Measurements from ENCODE around the gene STXBP5L.
A peak's percentile ranks its signal among the peaks of the same experiment; 100 is the strongest.

STXBP5L gene

GRCh38 chr3:120928991-120929390 is 21.0 kb downstream of the STXBP5L start:
- no peak for TF ChIP-seq CTCF (IDR thresholded peaks at IDR 0.05; ENCODE audit: low read length, missing control alignments)
- H3K4me3 ChIP-seq (replicated peaks; ENCODE audit: low read depth, low read length), result no peak overlapping the region
- peak; percentile 31 for DNase-seq (ENCODE audit: low read depth)

GRCh38 chr3:120931593-120931992 is 23.6 kb downstream of the STXBP5L start:
- TF ChIP-seq CTCF (IDR thresholded peaks at IDR 0.05; ENCODE audit: low read length, missing control alignments), result no peak
- DNase-seq (ENCODE audit: low read depth), result no peak
- no peak overlapping the region for H3K4me3 ChIP-seq (replicated peaks; ENCODE audit: low read depth, low read length)

- no peak for DNase-seq (ENCODE audit: low read depth)
- no peak for TF ChIP-seq CTCF (IDR thresholded peaks at IDR 0.05; ENCODE audit: low read length, missing control alignments)
- H3K4me3 ChIP-seq (replicated peaks; ENCODE audit: low read depth, low read length), result no peak overlapping the region
Observed at GRCh38 chr3:120956143-120956542, 48.1 kb downstream of the STXBP5L start.

- H3K4me3 ChIP-seq (replicated peaks; ENCODE audit: low read depth, low read length), result no peak overlapping the region
- DNase-seq (ENCODE audit: low read depth), result no peak
- no peak for TF ChIP-seq CTCF (IDR thresholded peaks at IDR 0.05; ENCODE audit: low read length, missing control alignments)
Observed at GRCh38 chr3:120982608-120983320, 74.8 kb downstream of the STXBP5L start.

GRCh38 chr3:120983321-120983665 is 75.3 kb downstream of the STXBP5L start:
- no peak for TF ChIP-seq CTCF (IDR thresholded peaks at IDR 0.05; ENCODE audit: low read length, missing control alignments)
- H3K4me3 ChIP-seq (replicated peaks; ENCODE audit: low read depth, low read length), result no peak overlapping the region

GRCh38 chr3:120983841-120984240 is 75.8 kb downstream of the STXBP5L start:
- peak; percentile 19 for DNase-seq (ENCODE audit: low read depth)
- H3K4me3 ChIP-seq (replicated peaks; ENCODE audit: low read depth, low read length), result no peak overlapping the region
- no peak for TF ChIP-seq CTCF (IDR thresholded peaks at IDR 0.05; ENCODE audit: low read length, missing control alignments)

More at GRCh38 chr3:120983321-120983665, 75.3 kb downstream of the STXBP5L start:
- no peak for DNase-seq (ENCODE audit: low read depth)

- DNase-seq (ENCODE audit: low read depth), result no peak
- TF ChIP-seq CTCF (IDR thresholded peaks at IDR 0.05; ENCODE audit: low read length, missing control alignments), result no peak
- H3K4me3 ChIP-seq (replicated peaks; ENCODE audit: low read depth, low read length), result no peak overlapping the region
Observed at GRCh38 chr3:120985242-120985641, 77.2 kb downstream of the STXBP5L start.
